H1 (cell line): Measurements from ENCODE around the gene ADPGK. TPM values are rescaled to one million over a fixed set of nuclear protein-coding genes. Genes with fewer than 3 reads are reported as not detected.

Experiments used
- CTCF ChIA-PET: fragments of 300-600 bp; sonication (Branson Sonifier 250); formaldehyde crosslinking; loops from one replicate; lab custom pipeline; 2021; ENCODE audit not compliant: partially characterized antibody; lab: Charles Lee
- POLR2A ChIA-PET: fragments of 300-600 bp; sonication (Branson Sonifier 250); formaldehyde crosslinking; loops from one replicate; lab custom pipeline; 2021; ENCODE audit warnings: inconsistent platforms; ENCODE audit not compliant: partially characterized antibody; lab: Charles Lee
- DNase-seq, 2 experiments: peaks; one replicate each; pipeline versions ENCODE4 v3.0.0 to v3.0.0-alpha.2; 2010 to 2022; ENCODE audit warnings: low spot score in 2 of 2, low read depth in 1 of 2, mixed read lengths in 1 of 2
- FAIRE-seq: peaks from 2 replicates; lab custom pipeline; 2011; peaks lifted over from hg19 to GRCh38; lab: Jason Lieb, UNC
- H2AFZ ChIP-seq: 2 replicates; pipeline ENCODE4 v1.8.1; 2012; ENCODE audit warnings: low read length, inconsistent platforms
- H2AK5ac ChIP-seq: 2 replicates; pipeline ENCODE4 v1.6.1; 2013; ENCODE audit warnings: low read depth, low read length
- H2BK120ac ChIP-seq: replicated peaks from 2 replicates; pipeline ENCODE3; 2013; ENCODE audit warnings: low read depth, low read length, inconsistent platforms
- H2BK12ac ChIP-seq: 2 replicates; pipeline ENCODE4 v1.6.1; 2013; ENCODE audit warnings: low read depth, low read length
- H2BK15ac ChIP-seq: 2 replicates; pipeline ENCODE4 v1.6.1; 2013; ENCODE audit warnings: low read length
- H2BK20ac ChIP-seq: 2 replicates; pipeline ENCODE4 v1.6.1; 2013; ENCODE audit warnings: low read length
- H2BK5ac ChIP-seq: 2 replicates; pipeline ENCODE4 v1.6.1; 2013; ENCODE audit warnings: low read depth, low read length
- H3K14ac ChIP-seq: 2 replicates; pipeline ENCODE4 v1.6.1; 2013; ENCODE audit warnings: inconsistent platforms; ENCODE audit not compliant: insufficient read length
- H3K18ac ChIP-seq: 2 replicates; pipeline ENCODE4 v1.6.1; 2013; ENCODE audit warnings: low read length; ENCODE audit errors: extremely low read depth
- H3K23ac ChIP-seq: 2 replicates; pipeline ENCODE4 v1.6.1; 2013; ENCODE audit warnings: inconsistent platforms; ENCODE audit not compliant: insufficient read length
- H3K23me2 ChIP-seq: 2 replicates; pipeline ENCODE4 v1.6.1; 2013; ENCODE audit warnings: low read depth, low read length
- H3K27ac ChIP-seq: 2 replicates; pipeline ENCODE4 v1.6.1; 2011; ENCODE audit warnings: low read depth, low read length, inconsistent platforms
- H3K27me3 ChIP-seq, 4 experiments: replicated peaks in 1 of 4; 1 replicate in 1 of 4; 2 replicates in 3 of 4; pipeline versions ENCODE4 v1.6.1 to v1.8.1; 2011 to 2013; ENCODE audit warnings: low read length in 3 of 4, mild to moderate bottlenecking in 3 of 4, inconsistent platforms in 2 of 4, mixed read lengths in 2 of 4, moderate library complexity in 1 of 4; ENCODE audit not compliant: control insufficient read depth in 3 of 4, insufficient read depth in 3 of 4; ENCODE audit errors: extremely low read depth in 1 of 4
- H3K36me3 ChIP-seq, 4 experiments: 2 replicates each; pipeline versions ENCODE4 v1.6.1 to v1.8.1; 2011 to 2013; ENCODE audit warnings: mild to moderate bottlenecking in 4 of 4, low read length in 3 of 4, moderate library complexity in 2 of 4, control low read depth in 1 of 4, inconsistent platforms in 1 of 4; ENCODE audit not compliant: insufficient read depth in 4 of 4, control insufficient read depth in 2 of 4
- H3K4ac ChIP-seq: replicated peaks from 2 replicates; pipeline ENCODE3; 2013; ENCODE audit warnings: low read length, low read depth, mixed read lengths, inconsistent platforms; ENCODE audit not compliant: insufficient read length
- H3K4me1 ChIP-seq, 4 experiments: replicated peaks in 1 of 4; 1 replicate in 1 of 4; 2 replicates in 3 of 4; pipeline versions ENCODE4 v1.6.1 to v1.8.1; 2011 to 2013; ENCODE audit warnings: low read length in 3 of 4, inconsistent platforms in 2 of 4, mixed read lengths in 1 of 4; ENCODE audit not compliant: insufficient read depth in 4 of 4, control insufficient read depth in 3 of 4
- H3K4me2 ChIP-seq, 2 experiments: 2 replicates each; pipeline versions ENCODE4 v1.6.1 to v1.8.1; 2011 to 2013; ENCODE audit warnings: low read depth in 2 of 2, low read length in 2 of 2, control low read depth in 1 of 2, inconsistent platforms in 1 of 2, mild to moderate bottlenecking in 1 of 2; ENCODE audit not compliant: insufficient read depth in 1 of 2
- H3K4me3 ChIP-seq, 4 experiments: fragments of 200-600, 300-600 bp in 1 of 4; sonication (generic), shearing (Covaris generic), sonication (Bioruptor Twin) in 1 of 4; 2 replicates each; pipeline versions ENCODE4 v1.5.1 to v1.8.1; 2011 to 2016; ENCODE audit warnings: low read length in 4 of 4, low read depth in 3 of 4, control low read depth in 2 of 4, inconsistent platforms in 2 of 4, mild to moderate bottlenecking in 2 of 4, mixed read lengths in 1 of 4, moderate library complexity in 1 of 4; ENCODE audit not compliant: insufficient read depth in 2 of 4; ENCODE audit errors: extremely low read depth in 1 of 4
- H3K56ac ChIP-seq: replicated peaks from 2 replicates; pipeline ENCODE3; 2013; ENCODE audit warnings: low read depth, mild to moderate bottlenecking, mixed read lengths, low read length, inconsistent platforms; ENCODE audit not compliant: insufficient read length
- H3K79me1 ChIP-seq: 2 replicates; pipeline ENCODE4 v1.6.1; 2013; ENCODE audit warnings: low read depth, low read length, control low read depth
- H3K79me2 ChIP-seq, 2 experiments: 2 replicates each; pipeline versions ENCODE4 v1.6.1 to v1.8.1; 2012 to 2013; ENCODE audit warnings: low read length in 2 of 2, mild to moderate bottlenecking in 2 of 2, inconsistent platforms in 1 of 2; ENCODE audit not compliant: insufficient read depth in 2 of 2, control insufficient read depth in 1 of 2
- H3K9ac ChIP-seq, 4 experiments: replicated peaks in 1 of 4; 1 replicate in 1 of 4; 2 replicates in 3 of 4; pipeline versions ENCODE4 v1.6.1 to v1.8.1; 2011 to 2013; ENCODE audit warnings: low read depth in 3 of 4, low read length in 3 of 4, control low read depth in 2 of 4, mild to moderate bottlenecking in 2 of 4, moderate library complexity in 2 of 4, inconsistent platforms in 1 of 4; ENCODE audit errors: extremely low read depth in 1 of 4
- H3K9me3 ChIP-seq, 2 experiments: 2 replicates each; pipeline versions ENCODE4 v1.6.1 to v1.8.1; 2012 to 2013; ENCODE audit warnings: mild to moderate bottlenecking in 2 of 2, moderate library complexity in 2 of 2, control low read depth in 1 of 2, inconsistent platforms in 1 of 2, low read depth in 1 of 2, low read length in 1 of 2, mixed read lengths in 1 of 2; ENCODE audit not compliant: insufficient read depth in 2 of 2
- H4K20me1 ChIP-seq, 2 experiments: replicated peaks in 1 of 2; 2 replicates each; pipeline versions ENCODE3 to v1.8.1; 2011 to 2013; ENCODE audit warnings: inconsistent platforms in 2 of 2, low read length in 2 of 2, mild to moderate bottlenecking in 1 of 2; ENCODE audit not compliant: insufficient read depth in 2 of 2, control insufficient read depth in 1 of 2
- H4K5ac ChIP-seq: 2 replicates; pipeline ENCODE4 v1.6.1; 2013; ENCODE audit warnings: low read length, low read depth, mixed read lengths, inconsistent platforms; ENCODE audit not compliant: insufficient read length
- H4K8ac ChIP-seq: 2 replicates; pipeline ENCODE4 v1.8.0; 2013; ENCODE audit warnings: mild to moderate bottlenecking, moderate library complexity, low read length, inconsistent platforms; ENCODE audit not compliant: insufficient read depth; ENCODE audit errors: extremely low read depth
- H4K91ac ChIP-seq: replicated peaks from 2 replicates; pipeline ENCODE3; 2013; ENCODE audit warnings: low read length, mixed read lengths, inconsistent platforms; ENCODE audit not compliant: insufficient read length
- BRCA1 ChIP-seq: IDR thresholded peaks from 2 replicates; pipeline ENCODE4 v1.6.1; 2012; ENCODE audit warnings: low read depth, low read length, improper control_type of control experiment
- CBX8 ChIP-seq: fragments of 300-800, 300-1000 bp; sonication (generic); IDR thresholded peaks from 2 replicates; pipeline ENCODE4 v1.7.1; 2016; ENCODE audit warnings: low read depth, low read length, borderline replicate concordance
- CTBP2 ChIP-seq: IDR thresholded peaks from 2 replicates; pipeline ENCODE4 v1.7.0; 2011; ENCODE audit warnings: borderline replicate concordance, mild to moderate bottlenecking, moderate library complexity, mixed read lengths, low read length; ENCODE audit not compliant: insufficient read depth, insufficient read length
- HDAC2 ChIP-seq, 2 experiments: fragments of 300-600 bp in 1 of 2; sonication (generic) in 1 of 2; IDR thresholded peaks; 2 replicates each; pipeline ENCODE4 v1.6.1; 2011 to 2012; ENCODE audit warnings: low read depth in 2 of 2, low read length in 2 of 2, mild to moderate bottlenecking in 2 of 2, moderate library complexity in 2 of 2, borderline replicate concordance in 1 of 2, inconsistent platforms in 1 of 2
- KDM1A ChIP-seq: fragments of 200-600, 300-600 bp; sonication (generic); IDR thresholded peaks from 2 replicates; pipeline ENCODE4 v1.7.1; 2016; ENCODE audit warnings: mild to moderate bottlenecking, low read length, borderline replicate concordance
- KDM5A ChIP-seq: fragments of 200-600 bp; IDR thresholded peaks from 2 replicates; pipeline ENCODE4 v1.7.1; 2012; ENCODE audit warnings: mild to moderate bottlenecking, low read length, inconsistent platforms, mixed read lengths
- MAX ChIP-seq: IDR thresholded peaks from 2 replicates; pipeline ENCODE4 v1.6.1; 2012; ENCODE audit warnings: inconsistent platforms
- SP2 ChIP-seq: IDR thresholded peaks from 2 replicates; pipeline ENCODE4 v1.6.1; 2012; ENCODE audit warnings: mild to moderate bottlenecking, low read length, inconsistent platforms
- TAF7 ChIP-seq: optimal IDR thresholded peaks from 2 replicates; pipeline ENCODE3; 2011; ENCODE audit warnings: low read depth, mild to moderate bottlenecking, inconsistent platforms, low read length, moderate library complexity, borderline replicate concordance
- TBP ChIP-seq: IDR thresholded peaks from 2 replicates; pipeline ENCODE4 v1.6.1; 2011; ENCODE audit warnings: low read depth, low read length, improper control_type of control experiment
- whole genome bisulfite sequencing, 2 experiments: shearing (Covaris generic) in 1 of 2; methylation state at CpG; one replicate each; pipeline versions ENCODE4 v1.1.6 to v1.1.7; 2013 to 2015; ENCODE audit warnings: low lambda C conversion rate in 2 of 2, mixed read lengths in 2 of 2, inconsistent platforms in 1 of 2, low coverage in 1 of 2, missing lambda C conversion rate in 1 of 2; ENCODE audit not compliant: insufficient replicate concordance in 2 of 2, insufficient coverage in 1 of 2, insufficient read length in 1 of 2; ENCODE audit errors: extremely low coverage in 1 of 2, missing lambda C conversion rate in 1 of 2; 5-methylcytosine and 5-hydroxymethylcytosine counted together
- polyA plus RNA-seq, 7 experiments: library from polyadenylated mRNA; depleted of rRNA in 3 of 7; stranded (reverse) in 5 of 7; unstranded in 2 of 7; fragments of >200 nt in 5 of 7; fragments of 200-250 nt in 2 of 7; gene quantifications; 1 replicate in 5 of 7; 2 replicates in 1 of 7; 4 replicates in 1 of 7; pipeline versions ENCODE4 v1.2.1 to v1.2.3, GENCODE V29; 2011 to 2013; ENCODE audit warnings: missing spikeins in 2 of 7, mixed read lengths in 2 of 7
- total RNA-seq: library from RNA; stranded (reverse); fragmentation: NEBNext Ultra II Directional; extraction: Animal tissue kit (Norgen Biotek cat#: 25700); gene quantifications from 2 replicates; pipeline ENCODE4 v1.2.1, GENCODE V29; 2021
- TF ChIP-seq, protein P1 (sequence below), 3 experiments: IDR thresholded peaks; 1 replicate in 2 of 3; 2 replicates in 1 of 3; pipeline versions ENCODE4 v1.5.1 to v1.6.1; 2011; ENCODE audit warnings: low read length in 3 of 3, mild to moderate bottlenecking in 3 of 3, inconsistent platforms in 2 of 3, low read depth in 1 of 3, moderate library complexity in 1 of 3; ENCODE audit not compliant: insufficient read depth in 1 of 3; ENCODE audit errors: control extremely low read depth in 1 of 3

Gene ADPGK
- total and polyA plus RNA-seq, 2 of the 8 experiments (the other 6 are each of a cell fraction or from before 2014, with no cell fraction given) = 32.2 to 38.2 TPM

- H4K91ac ChIP-seq = no peak overlapping the region
- FAIRE-seq = no peak
- no peak for TF ChIP-seq CBX8
- TF ChIP-seq TAF7 = no peak
- TF ChIP-seq MAX = no peak
- no peak for TF ChIP-seq SP2
- no peak for TF ChIP-seq TBP
- TF ChIP-seq BRCA1 = no peak
- no peak for TF ChIP-seq CTBP2
- no peak for TF ChIP-seq KDM5A
- TF ChIP-seq, protein P1, sequence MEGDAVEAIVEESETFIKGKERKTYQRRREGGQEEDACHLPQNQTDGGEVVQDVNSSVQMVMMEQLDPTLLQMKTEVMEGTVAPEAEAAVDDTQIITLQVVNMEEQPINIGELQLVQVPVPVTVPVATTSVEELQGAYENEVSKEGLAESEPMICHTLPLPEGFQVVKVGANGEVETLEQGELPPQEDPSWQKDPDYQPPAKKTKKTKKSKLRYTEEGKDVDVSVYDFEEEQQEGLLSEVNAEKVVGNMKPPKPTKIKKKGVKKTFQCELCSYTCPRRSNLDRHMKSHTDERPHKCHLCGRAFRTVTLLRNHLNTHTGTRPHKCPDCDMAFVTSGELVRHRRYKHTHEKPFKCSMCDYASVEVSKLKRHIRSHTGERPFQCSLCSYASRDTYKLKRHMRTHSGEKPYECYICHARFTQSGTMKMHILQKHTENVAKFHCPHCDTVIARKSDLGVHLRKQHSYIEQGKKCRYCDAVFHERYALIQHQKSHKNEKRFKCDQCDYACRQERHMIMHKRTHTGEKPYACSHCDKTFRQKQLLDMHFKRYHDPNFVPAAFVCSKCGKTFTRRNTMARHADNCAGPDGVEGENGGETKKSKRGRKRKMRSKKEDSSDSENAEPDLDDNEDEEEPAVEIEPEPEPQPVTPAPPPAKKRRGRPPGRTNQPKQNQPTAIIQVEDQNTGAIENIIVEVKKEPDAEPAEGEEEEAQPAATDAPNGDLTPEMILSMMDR (IDR thresholded peaks at IDR 0.05; ENCODE audit: control extremely low read depth in 1 of 3, insufficient read depth in 1 of 3, low read depth in 1 of 3, low read length in 3 of 3) = no peak
- TF ChIP-seq KDM1A = no peak
- no peak for TF ChIP-seq HDAC2 (IDR thresholded peaks at IDR 0.05; ENCODE audit: borderline replicate concordance in 1 of 2, low read depth in 2 of 2, low read length in 2 of 2)
These were observed 43.1 kb upstream of the ADPGK start for GRCh38 chr15:72826611-72827010.

More at GRCh38 chr15:72826611-72827010, 43.1 kb upstream of the ADPGK start:
- Histone ChIP-seq H3K56ac (no peak overlapping the region), H2BK20ac (peak overlapping the region; percentile 93; the same call in 1 of the 2 replicates), H2AFZ (no peak overlapping the region), H3K23ac (no peak overlapping the region), H3K14ac (no peak overlapping the region), H3K79me2 (no peaks in the 10 kb centered on the region), H4K5ac (no peak overlapping the region), H3K27ac (no peak overlapping the region), H4K20me1 (peaks cover 0 to 3% of the 10 kb centered on the region in 2 experiments), H3K4me2 (no peak overlapping the region), H2BK120ac (no peak overlapping the region), H3K36me3 (no peaks in the 10 kb centered on the region; a peak in 1 of 8 replicates), H2BK15ac (no peak overlapping the region), H3K9me3 (no peaks in the 10 kb centered on the region), H2BK5ac (no peak overlapping the region), H3K18ac (no peak overlapping the region), H3K23me2 (no peaks in the 10 kb centered on the region), H2BK12ac (no peak overlapping the region), H3K4me3 (no peak overlapping the region), H3K9ac (no peak overlapping the region), H3K79me1 (no peaks in the 10 kb centered on the region), H3K4ac (no peak overlapping the region), H3K4me1 (no peaks in the 10 kb centered on the region), H3K27me3 (no peaks in the 10 kb centered on the region), H2AK5ac (no peak overlapping the region), H4K8ac (no peak overlapping the region)
- DNase-seq = no peak
- POLR2A ChIA-PET = no interaction called here
- CTCF ChIA-PET = interaction anchor here (0.5 kb wide), 1 partner anchor 417 kb away, joined by 3 read pairs; no protein-coding TSS in a partner anchor
- 93% methylated on average over 9 of the region's 9 CpGs; no CpG with 5 or more reads in 1 of the 2 experiments for WGBS, 2 experiments
